Osteocyte (in vitro differentiated cells): ENCODE measurements around the gene ZDHHC24. TPM values are rescaled to one million over a fixed set of nuclear protein-coding genes. Genes with fewer than 3 reads are reported as not detected.

ENCODE experiments used
- DNase-seq: peaks from one replicate; pipeline ENCODE4 v3.0.0; 2021; ENCODE audit warnings: mixed read lengths; ENCODE audit not compliant: unreplicated experiment; ENCODE audit errors: extremely low spot score
- H3K27ac Mint-ChIP-seq: one replicate; pipeline ENCODE4 v1.8.0; 2021; ENCODE audit warnings: mild to moderate bottlenecking, mixed read lengths; ENCODE audit not compliant: unreplicated experiment
- H3K27me3 Mint-ChIP-seq: one replicate; pipeline ENCODE4 v1.8.0; 2021; ENCODE audit warnings: mixed read lengths; ENCODE audit not compliant: unreplicated experiment
- H3K36me3 Mint-ChIP-seq: one replicate; pipeline ENCODE4 v1.8.0; 2021; ENCODE audit warnings: mixed read lengths; ENCODE audit not compliant: unreplicated experiment
- H3K4me1 Mint-ChIP-seq: one replicate; pipeline ENCODE4 v1.8.0; 2021; ENCODE audit warnings: mixed read lengths; ENCODE audit not compliant: unreplicated experiment
- H3K4me3 Mint-ChIP-seq: one replicate; pipeline ENCODE4 v1.8.0; 2021; ENCODE audit warnings: mild to moderate bottlenecking, moderate library complexity, mixed read lengths; ENCODE audit not compliant: unreplicated experiment
- H3K9me3 Mint-ChIP-seq: one replicate; pipeline ENCODE4 v1.8.0; 2021; ENCODE audit warnings: mixed read lengths; ENCODE audit not compliant: unreplicated experiment
- total RNA-seq: library from RNA; stranded (reverse); gene quantifications from 2 replicates; pipeline ENCODE4 v1.2.1, GENCODE V29; 2021
- TF ChIP-seq, protein P1 (sequence below): fragments of 200-600 bp; sonication (generic); IDR thresholded peaks from 2 replicates; pipeline ENCODE4 v1.5.0; 2021; ENCODE audit warnings: antibody characterized with exemption, mild to moderate bottlenecking, moderate library complexity

ZDHHC24 gene
- total RNA-seq, 1 donor from 2014 or later, result 16.6 TPM

DNA sequence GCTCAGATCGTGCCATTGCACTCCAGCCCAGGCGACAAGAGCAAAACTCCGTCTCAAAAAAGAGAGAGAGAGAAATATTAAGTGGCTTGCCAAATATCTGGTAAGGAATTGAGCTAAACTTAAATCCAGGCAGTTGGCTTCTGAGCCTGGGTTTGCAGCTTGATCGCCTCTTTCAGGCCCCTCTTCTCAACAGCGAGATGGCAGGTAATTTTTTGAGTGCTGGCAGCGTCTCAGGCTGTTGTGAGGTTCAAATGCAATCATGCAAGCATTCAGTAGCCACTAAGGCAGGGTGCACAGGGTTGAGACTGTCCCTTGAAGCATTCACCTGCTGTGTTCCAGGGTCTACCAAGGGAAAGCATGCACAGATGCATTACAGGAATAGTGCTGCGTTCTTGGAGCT is 23.2 kb upstream of the ZDHHC24 start:
- H3K4me3 Mint-ChIP-seq, result no peak overlapping the region
- no peaks in the 10 kb centered on the region for H3K36me3 Mint-ChIP-seq
- H3K27ac Mint-ChIP-seq, result no peak overlapping the region
- no peak for DNase-seq
- H3K27me3 Mint-ChIP-seq, result peaks cover 22% of the 10 kb centered on the region
- TF ChIP-seq, protein P1, sequence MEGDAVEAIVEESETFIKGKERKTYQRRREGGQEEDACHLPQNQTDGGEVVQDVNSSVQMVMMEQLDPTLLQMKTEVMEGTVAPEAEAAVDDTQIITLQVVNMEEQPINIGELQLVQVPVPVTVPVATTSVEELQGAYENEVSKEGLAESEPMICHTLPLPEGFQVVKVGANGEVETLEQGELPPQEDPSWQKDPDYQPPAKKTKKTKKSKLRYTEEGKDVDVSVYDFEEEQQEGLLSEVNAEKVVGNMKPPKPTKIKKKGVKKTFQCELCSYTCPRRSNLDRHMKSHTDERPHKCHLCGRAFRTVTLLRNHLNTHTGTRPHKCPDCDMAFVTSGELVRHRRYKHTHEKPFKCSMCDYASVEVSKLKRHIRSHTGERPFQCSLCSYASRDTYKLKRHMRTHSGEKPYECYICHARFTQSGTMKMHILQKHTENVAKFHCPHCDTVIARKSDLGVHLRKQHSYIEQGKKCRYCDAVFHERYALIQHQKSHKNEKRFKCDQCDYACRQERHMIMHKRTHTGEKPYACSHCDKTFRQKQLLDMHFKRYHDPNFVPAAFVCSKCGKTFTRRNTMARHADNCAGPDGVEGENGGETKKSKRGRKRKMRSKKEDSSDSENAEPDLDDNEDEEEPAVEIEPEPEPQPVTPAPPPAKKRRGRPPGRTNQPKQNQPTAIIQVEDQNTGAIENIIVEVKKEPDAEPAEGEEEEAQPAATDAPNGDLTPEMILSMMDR, result no peak
- no peaks in the 10 kb centered on the region for H3K4me1 Mint-ChIP-seq
- H3K9me3 Mint-ChIP-seq, result no peaks in the 10 kb centered on the region

DNA sequence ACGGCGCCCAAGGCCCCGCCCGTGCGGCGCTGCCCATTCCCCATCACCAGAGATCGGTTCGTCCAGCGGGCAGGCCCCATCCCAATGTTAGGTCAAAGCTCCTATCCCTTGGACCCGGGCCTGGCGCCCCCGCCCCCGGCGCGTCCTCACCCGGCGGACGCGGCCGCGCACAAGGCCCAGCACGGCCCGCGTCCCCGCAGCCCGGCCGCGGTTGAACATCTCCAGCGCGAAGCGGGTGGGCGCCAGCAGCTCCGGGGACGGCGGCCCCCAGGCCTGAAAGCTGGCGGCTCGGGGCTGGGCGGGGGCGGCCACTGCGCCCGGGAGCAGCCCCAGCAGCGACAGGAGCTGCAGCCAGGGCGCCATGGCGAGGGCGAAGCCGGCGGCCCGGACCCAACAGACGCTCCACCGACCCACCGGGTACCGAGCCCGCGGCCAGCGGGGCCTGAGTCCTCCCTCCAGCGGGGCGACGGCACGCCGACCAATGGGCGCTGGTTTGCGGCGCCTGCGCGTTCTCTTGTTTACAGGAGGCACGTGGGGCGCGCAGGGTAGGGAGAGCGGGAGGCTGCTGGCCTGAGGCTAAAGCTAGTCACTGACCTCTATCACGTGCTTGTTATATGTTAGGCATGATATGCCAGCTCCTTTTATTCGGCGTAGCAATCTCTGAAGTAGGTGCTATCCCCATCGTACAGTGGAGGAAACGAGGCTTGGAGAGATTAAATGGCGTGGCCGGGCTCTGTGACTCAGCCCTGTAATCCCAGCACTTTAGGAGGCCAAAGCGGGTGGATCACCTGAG is 22.5 kb upstream of the ZDHHC24 start, which contains the start of gene CTSF:
CTSF (minus strand) TSS at position 483 of the 793 bp plus-strand sequence; CDS start at position 363, 120 bp downstream.
- Mint-ChIP-seq H3K27me3 (peaks cover 16% of the 10 kb centered on the region), H3K9me3 (no peaks in the 10 kb centered on the region), H3K4me3 (no peak within 1 kb of the TSS), H3K4me1 (no peaks in the 10 kb centered on the region), H3K27ac (no peak within 1 kb of the TSS), H3K36me3 (no peaks in the 10 kb centered on the region)
- DNase-seq, result no peak
- TF ChIP-seq, protein P1, result no peak

DNA sequence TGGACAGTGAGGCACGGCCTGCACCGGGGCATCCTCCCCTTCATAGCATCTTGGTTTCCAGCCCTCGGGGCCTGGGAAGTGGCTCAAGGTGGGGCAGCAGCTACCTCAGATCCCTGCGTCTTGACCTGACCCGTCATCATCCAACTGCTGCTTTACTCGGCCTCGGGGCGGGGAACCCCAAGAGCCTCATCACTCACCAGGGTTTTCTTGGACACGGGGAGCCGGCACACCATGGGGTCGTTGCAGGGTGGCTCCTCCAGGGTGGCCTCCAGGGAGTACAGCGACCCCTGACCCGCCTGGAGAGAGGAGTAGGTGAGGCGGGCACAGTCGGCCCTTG is 21.9 kb upstream of the ZDHHC24 start:
- Mint-ChIP-seq H3K4me1 (no peaks in the 10 kb centered on the region), H3K27me3 (peaks cover 16% of the 10 kb centered on the region), H3K4me3 (no peak overlapping the region), H3K27ac (no peak overlapping the region), H3K9me3 (no peaks in the 10 kb centered on the region), H3K36me3 (no peaks in the 10 kb centered on the region)
- TF ChIP-seq, protein P1, result no peak
- no peak for DNase-seq

DNA sequence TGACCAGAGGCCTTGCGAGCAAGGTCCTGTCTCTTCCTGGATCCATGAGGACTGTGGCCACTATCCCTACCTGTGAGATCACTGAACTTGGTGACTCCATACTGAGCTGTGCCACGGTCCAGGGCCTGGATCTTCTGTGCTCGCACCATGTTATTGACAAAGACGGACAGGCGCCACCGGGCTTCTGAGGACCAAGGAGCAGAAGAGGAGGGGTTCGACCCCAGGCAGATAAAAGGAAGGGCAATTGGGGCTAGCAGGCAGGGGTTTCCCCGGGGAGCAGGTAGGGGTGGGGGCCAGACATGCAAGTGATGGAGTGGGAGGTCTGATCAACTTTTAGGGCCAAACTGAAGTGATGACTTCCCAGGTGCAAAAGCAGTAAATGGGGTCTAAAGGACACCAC is 20.4 kb upstream of the ZDHHC24 start:
- DNase-seq, result no peak
- Mint-ChIP-seq H3K27ac (no peak overlapping the region), H3K9me3 (no peaks in the 10 kb centered on the region), H3K36me3 (no peaks in the 10 kb centered on the region), H3K4me3 (no peak overlapping the region), H3K4me1 (no peaks in the 10 kb centered on the region), H3K27me3 (peaks cover 16% of the 10 kb centered on the region)
- TF ChIP-seq, protein P1, result no peak

DNA sequence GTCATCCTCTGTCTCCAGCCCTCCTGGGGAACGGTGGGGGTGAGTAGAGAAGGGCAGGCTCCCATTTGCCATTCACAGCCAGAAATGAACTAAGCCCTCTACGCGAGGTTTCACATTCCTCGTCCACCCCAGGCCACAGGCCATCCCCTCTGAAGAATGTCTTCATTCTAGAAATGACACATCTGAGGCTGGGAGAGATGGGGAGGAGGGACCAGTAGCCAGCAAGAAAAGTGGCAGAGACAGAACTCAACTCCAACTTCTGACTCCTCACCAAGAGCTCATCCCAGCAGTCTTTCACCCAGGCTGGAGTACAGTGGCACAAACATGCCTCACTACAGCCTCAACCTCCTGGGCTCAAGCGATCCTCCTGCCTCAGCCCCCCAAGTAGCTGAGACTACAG is 19.1 kb upstream of the ZDHHC24 start:
- no peaks in the 10 kb centered on the region for H3K9me3 Mint-ChIP-seq
- no peaks in the 10 kb centered on the region for H3K4me1 Mint-ChIP-seq
- H3K27ac Mint-ChIP-seq, result no peak overlapping the region
- no peak overlapping the region for H3K4me3 Mint-ChIP-seq
- no peak for DNase-seq
- H3K36me3 Mint-ChIP-seq, result no peaks in the 10 kb centered on the region
- TF ChIP-seq, protein P1, result no peak
- peaks cover 5% of the 10 kb centered on the region for H3K27me3 Mint-ChIP-seq
